GM21423 (cell line): ENCODE data around the gene FKBP4.

Source experiments
- ATAC-seq: cut with Tn5 transposase; IDR thresholded peaks from one replicate; pipeline ENCODE4 v1.9.1; 2021; ENCODE audit warnings: mild to moderate bottlenecking, moderate library complexity; ENCODE audit not compliant: unreplicated experiment

Gene FKBP4

GRCh38 chr12:2842948-2843347 lies 48.2 kb downstream of the FKBP4 start:
- ATAC-seq: no peak

- ATAC-seq: no peak
Measured at GRCh38 chr12:2844786-2845185, 50.0 kb downstream of the FKBP4 start.

- ATAC-seq: no peak
Measured at GRCh38 chr12:2845280-2845679, 50.5 kb downstream of the FKBP4 start.

- no peak for ATAC-seq
Measured at GRCh38 chr12:2851931-2852330, 57.2 kb downstream of the FKBP4 start.

GRCh38 chr12:2853626-2854025 lies 58.9 kb downstream of the FKBP4 start:
- no peak for ATAC-seq
